NCI-H460 (cell line): Measurements from ENCODE around the gene PIK3CD. TPM values are rescaled to one million over a fixed set of nuclear protein-coding genes. Genes with fewer than 3 reads are reported as not detected.

Experiments used
- DNase-seq: peaks from one replicate; pipeline ENCODE4 v3.0.0-alpha.2; 2016; ENCODE audit warnings: low read depth; ENCODE audit errors: extremely low read depth
- polyA plus RNA-seq: library from polyadenylated mRNA; depleted of rRNA; stranded (reverse); fragments of >200 nt; gene quantifications from 2 replicates; pipeline ENCODE4 v1.2.3, GENCODE V29; 2014; cell fraction: nucleus; rRNA removed
- total RNA-seq: library from RNA; depleted of rRNA; stranded (reverse); fragments of >200 nt; shearing (Covaris generic); gene quantifications from 2 replicates; pipeline ENCODE4 v1.2.3, GENCODE V29; 2014; rRNA removed

PIK3CD gene
- total RNA-seq, result 0.40 and 0.47 TPM in 2 replicates
- 0.63 and 0.66 TPM in 2 replicates for polyA plus RNA-seq

GRCh38 chr1:9651565-9652378 lies at the start of gene PIK3CD:
Gene PIK3CD (plus strand): TSS chr1:9651731. CDS start chr1:9710456, 58,725 bp downstream.
- DNase-seq, result no peak

DNA sequence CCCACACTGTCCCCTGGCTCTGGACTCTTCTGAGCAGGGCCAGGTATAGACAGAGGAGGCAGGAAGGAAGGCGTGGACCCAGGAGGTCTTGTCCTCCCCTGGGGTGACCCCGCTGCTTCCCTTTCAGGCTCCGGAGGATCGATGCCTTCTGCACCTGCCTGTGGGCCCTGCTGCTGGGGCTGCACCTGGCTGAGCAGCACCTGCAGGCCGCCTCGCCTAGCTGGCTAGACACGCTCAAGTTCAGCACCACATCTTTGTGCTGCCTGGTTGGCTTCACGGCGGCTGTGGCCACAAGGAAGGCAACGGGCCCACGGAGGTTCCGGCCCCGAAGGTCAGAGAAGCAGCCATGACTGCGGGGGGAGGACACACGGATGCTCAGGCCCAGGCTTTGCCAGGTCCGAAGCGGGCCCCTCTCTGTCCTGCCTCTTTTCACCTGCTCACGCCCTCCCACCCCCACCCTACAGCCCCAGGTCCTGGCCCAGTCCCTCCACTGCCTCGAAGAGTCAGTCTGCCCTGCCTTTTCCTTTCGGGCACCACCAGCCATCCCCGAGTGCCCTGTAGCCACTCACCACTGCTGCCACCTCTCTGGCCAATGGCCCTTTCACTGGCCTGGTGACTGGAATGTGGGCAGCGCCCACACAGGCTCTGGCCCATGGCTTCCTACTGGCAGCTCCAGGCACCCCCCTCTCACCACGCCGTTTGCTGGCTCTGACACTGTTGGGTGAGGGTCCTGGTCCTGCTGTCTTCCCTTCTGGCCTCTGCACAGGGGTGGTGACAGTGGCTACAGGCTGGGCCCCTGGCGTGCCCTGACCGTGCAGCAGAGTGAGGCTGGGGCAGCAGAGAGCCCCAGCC lies 49.4 kb upstream of the PIK3CD start:
- no peak for DNase-seq

- no peak for DNase-seq
Observed at GRCh38 chr1:9602794-9603167, 48.8 kb upstream of the PIK3CD start.

GRCh38 chr1:9603307-9603706 lies 48.2 kb upstream of the PIK3CD start:
- no peak for DNase-seq

DNA sequence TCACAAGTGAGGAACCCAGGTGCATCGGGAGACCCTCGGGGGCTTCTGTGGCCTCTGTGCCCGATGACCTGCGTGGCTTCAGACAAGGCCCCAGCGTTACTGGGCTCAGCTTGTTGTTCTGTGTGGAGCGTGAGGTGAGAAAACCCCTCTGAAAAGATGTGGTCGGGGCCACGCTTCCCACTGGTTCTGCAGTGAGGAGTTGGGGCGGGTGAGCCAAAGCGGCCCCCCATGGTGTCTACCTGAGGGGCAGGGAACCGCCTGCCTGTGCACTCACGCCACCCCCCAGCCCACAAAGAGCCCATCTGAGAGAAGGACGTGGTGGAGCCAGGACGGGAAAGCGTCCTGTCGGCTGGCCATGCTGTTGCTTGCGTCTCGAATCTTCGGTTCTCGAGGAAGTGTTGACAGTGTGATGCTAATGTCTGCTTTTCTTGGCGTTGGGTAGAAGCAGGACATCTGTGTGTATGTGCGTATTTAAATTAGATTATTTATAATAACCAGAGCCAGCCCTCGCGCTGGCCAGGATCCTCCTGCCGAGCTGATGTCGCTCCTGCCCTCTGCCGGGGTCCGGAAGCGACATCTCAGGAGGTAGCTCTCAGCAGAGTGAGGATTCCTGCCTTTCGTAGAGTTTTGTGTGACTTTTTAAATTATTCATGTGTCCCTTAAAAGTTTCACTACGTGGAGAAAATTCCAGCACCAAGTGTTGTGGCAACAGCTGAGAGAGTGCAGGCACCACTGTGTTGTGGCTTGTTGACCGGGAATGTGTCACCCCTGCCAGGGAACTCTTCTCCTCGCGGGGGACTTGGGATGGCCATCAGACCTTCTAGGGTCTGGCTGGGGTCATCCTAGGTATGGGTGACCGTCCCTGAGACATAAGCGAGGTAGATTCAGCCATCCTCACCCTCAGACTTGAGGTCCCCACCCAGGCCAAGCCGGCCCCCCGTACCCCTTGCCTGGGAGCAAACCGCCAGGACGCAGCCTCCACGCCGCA lies 47.5 kb upstream of the PIK3CD start:
- DNase-seq, result no peak

- no peak for DNase-seq
Observed at GRCh38 chr1:9604836-9605235, 46.7 kb upstream of the PIK3CD start.

DNA sequence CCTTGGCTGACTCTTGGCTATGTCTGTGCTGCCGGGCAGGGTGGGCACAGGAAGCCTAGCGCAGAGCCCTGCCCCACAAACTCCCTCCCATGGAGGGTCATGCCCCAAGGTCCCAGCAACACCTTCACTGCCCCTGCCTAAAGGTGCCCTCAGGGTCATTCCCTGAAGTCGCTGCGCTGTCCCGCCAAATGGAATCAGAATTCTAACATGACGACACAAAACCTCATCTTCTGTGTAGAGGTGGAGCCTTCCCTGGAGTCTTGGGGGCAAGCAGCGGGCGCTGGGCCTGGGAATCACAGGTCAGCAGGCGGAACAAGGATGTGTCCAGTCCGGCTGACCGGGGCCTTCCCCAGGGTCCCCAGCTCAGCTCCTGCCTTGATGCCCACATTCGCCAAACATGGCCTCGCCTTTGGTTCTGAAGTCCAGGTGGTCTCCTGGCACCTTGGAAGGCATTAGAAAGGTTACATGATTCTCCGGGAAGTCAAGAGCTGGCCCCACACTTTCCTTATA lies 45.5 kb upstream of the PIK3CD start:
- no peak for DNase-seq

DNA sequence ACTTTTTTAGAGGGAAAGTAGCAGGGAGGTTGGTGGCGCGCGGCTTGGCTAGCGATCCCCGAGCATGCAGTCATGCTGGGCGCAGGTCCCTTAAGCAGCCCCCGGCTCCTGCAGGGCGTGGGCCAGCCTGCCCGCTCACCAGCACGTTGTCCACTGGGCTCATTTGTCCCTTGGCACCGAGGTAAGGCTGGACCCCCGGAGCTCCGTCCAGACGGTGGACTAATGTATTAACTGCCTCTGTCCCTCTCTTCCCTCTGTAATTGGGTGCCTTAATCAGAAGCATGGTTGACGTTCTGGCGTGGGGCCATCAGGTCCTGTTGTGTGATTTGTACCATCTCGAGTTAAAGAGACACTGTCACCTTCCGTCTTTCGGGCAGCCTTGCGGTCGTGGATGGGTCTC lies 45.1 kb upstream of the PIK3CD start:
- no peak for DNase-seq

GRCh38 chr1:9606948-9607347 lies 44.6 kb upstream of the PIK3CD start:
- no peak for DNase-seq

GRCh38 chr1:9607352-9607751 lies 44.2 kb upstream of the PIK3CD start:
- no peak for DNase-seq

- DNase-seq, result no peak
Observed at GRCh38 chr1:9609998-9610397, 41.5 kb upstream of the PIK3CD start.

- no peak for DNase-seq
Observed at GRCh38 chr1:9610548-9610947, 41.0 kb upstream of the PIK3CD start.

GRCh38 chr1:9611716-9612115 lies 39.8 kb upstream of the PIK3CD start:
- no peak for DNase-seq

- no peak for DNase-seq
Observed at GRCh38 chr1:9612162-9612845, 39.2 kb upstream of the PIK3CD start.

DNA sequence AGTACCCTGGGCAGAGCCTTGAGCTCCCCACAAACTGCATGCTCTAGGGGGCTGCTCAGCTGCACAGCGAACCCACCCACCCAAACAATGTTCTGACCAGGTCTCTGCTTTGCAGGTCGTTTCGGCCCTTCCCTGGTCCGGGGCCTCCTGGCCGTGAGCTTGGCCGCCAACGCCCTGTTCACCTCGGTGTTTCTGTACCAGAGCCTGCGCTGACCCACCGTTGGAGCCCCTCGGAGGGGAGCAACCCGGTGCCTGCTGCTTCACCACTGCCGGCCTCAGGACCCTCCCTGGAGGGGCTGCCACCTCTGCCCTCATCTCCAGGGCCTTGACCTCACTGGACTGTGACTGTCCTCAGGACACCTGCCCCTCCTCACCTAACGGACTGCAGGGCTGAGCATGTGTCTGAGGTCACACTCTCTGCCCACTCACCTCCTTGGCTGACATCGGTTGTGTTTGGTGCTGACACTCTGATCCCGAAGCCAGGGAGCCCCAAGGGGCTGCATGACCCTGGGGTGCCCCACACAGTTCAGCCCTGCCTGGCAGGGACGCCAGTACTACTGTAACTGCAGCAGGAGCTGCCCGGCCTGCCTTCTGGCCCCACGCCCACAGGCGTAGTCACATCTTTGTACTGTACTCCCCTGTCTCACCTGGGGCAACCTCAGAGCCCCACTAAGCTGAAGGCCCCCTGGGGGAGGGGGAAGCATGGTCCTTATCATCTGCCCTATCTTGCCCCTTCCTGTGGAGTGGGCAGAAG lies 38.5 kb upstream of the PIK3CD start:
- no peak for DNase-seq

- DNase-seq, result no peak
Observed at GRCh38 chr1:9613625-9614299, 37.8 kb upstream of the PIK3CD start.

DNA sequence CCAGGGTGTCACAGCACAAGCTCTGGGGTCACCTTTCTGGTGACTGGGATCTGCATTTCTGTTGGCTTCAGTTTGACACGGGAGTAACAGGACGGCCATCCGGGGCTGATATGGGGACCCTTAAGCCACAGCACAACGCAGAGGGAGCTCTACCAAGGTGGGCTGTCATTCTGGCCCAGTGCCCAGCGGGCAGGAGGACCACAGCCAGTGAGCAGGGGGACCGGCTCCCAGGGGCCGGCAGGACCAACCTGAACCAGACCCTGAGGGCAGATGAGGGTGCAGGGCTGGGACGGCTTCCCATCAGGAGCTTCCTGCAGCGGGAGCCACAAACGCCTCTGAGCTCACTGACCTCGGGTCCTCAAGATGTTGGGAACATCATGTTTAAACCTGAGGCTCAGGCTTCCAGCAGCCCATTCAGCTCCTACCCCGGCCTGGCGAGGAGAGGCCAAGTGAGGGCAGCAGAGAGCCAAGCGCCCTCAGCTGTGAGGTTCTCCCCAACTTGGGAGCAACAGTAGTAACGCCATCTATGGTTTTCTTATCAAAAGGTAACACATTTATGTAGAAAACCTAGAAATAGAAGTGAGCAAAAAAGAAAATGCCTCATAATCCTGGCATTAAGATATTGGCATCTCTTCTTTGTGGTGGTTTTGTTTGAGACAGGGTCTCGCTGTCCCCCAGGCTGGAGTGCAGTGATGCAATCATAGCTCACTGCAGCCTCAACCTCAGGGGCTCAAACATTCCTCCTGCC lies 36.0 kb upstream of the PIK3CD start:
- DNase-seq, result peak; percentile 32
